Measurements from ENCODE around the gene ATP8B4.
A peak's percentile ranks its signal among the peaks of the same experiment; 100 is the strongest.

ATP8B4 gene

DNA sequence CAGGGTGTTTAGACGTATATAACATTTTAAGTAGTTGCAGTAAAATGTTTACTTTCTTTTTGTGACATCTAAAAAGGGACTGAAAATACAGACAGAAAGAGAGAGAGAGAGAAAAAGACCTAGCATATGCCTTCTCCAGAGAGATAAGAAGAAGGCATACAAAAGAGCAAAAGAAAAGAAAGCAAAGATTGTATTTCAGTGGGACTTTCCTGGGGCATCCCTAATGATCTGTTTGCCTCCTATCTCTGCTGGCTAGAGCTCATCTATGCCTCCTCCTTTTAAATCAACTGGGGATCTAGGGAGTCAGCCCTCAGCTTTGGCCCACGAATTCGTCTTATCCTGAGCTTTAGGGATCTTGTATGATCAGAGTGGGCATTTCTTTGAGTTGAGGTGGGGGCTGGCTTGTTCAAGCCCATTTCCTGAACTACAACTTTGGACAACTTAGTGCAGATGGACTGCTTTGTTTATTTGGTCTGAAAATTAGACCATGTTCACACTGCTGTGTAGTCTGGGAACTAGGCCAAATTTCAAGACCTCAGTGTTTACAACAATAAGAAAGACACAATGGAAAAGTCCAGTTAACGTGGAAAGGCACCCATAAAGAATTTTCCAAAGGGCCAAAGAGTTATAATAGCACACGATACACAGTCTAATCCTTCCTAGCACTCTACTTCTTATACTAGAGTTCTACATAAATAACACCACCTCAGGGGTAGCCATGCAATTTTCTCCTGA is 61.0 kb downstream of the ATP8B4 start:
- no peak for DNase-seq

DNA sequence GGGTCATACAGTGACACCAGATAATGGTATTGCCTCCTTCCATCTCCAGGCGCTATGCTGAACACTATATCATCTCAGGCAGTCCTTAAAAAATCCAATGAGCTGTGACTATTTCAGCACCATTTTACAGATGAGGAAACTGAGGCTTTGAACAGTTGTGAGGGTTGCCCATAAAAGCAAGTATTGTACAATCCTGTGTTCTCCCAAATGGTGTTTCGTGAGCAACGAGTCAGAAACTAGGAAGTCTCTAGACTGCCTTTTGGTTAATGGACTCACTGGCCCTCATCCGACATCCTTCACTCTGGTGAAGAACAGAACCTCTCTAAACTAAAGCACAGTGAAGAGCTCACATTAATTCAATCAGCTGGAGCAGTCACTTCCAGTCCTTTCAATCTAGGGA is 61.8 kb downstream of the ATP8B4 start:
- no peak for DNase-seq

DNA sequence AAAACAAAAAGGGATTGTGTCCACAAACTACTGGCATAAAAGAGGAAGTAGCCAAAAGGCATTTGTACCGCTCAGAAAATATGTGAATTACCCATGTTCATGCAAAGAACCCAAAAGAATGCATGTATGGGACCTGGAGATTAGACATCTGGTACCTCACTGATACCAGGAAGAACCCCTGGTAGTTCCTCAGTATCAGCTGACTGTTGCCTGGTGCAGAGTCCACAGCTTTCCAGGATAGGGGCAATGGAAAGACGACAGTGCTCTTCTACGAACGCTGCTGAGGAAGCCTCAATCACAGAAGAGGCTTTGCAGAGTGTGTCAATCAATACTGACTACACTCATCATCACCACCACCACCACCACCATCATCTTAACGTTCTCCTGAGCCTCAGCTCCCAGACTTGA is 63.3 kb downstream of the ATP8B4 start:
- DNase-seq, result no peak

DNA sequence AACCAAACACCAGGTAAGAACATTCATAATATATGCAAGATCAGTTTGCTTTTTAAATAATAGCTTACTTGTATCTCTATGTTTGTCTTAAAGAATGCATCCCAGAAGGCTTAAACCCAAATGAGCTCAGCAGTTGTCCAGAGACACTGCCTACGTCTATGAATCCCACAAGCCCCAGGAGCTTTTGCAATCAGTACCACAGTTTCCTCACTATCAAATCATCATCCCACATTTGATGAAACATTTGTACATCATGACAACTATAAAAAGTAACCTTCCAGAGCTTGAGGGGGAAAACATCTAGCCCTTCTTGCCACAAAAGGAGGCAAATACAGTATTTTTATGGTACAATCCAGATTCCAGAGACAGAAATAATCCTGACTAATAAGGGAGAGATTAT is 63.7 kb downstream of the ATP8B4 start:
- no peak for DNase-seq

DNA sequence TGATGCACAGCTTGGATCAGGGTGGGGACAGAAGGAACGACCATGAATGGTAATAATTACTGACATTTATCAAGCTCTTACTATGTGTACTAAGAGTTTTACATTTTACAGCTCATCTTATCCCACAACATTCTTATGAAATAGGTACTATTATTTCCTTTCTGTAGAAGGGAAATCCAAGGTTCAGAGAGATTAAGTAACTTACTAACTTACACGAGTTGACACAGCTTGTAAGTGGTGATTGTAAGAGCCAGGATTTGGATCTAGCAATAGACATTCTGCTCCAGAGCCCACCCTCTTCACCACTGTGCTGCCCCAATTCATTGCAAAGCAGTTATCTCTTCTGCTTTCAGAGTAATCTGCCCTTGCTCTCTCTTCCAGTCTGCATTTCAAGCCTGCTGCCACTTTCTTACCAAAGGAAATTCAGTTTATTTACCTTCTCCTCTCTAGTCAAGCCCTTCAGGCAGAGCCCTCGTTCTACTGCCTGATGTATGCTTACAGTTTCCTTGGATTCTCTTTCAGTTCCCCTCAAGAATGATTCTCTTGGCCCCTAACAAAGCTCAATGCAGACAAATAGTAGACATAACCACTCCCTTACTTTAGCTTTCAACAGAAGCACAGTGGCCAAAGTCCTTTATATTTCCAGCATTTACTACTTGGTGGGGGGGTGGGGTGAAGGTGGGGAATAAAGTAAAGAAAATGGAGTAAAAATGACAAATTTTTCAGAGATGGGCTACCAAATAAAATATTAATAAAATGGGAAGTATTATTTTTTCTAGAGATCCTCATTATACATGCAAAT is 65.8 kb downstream of the ATP8B4 start:
- DNase-seq, result no peak

DNA sequence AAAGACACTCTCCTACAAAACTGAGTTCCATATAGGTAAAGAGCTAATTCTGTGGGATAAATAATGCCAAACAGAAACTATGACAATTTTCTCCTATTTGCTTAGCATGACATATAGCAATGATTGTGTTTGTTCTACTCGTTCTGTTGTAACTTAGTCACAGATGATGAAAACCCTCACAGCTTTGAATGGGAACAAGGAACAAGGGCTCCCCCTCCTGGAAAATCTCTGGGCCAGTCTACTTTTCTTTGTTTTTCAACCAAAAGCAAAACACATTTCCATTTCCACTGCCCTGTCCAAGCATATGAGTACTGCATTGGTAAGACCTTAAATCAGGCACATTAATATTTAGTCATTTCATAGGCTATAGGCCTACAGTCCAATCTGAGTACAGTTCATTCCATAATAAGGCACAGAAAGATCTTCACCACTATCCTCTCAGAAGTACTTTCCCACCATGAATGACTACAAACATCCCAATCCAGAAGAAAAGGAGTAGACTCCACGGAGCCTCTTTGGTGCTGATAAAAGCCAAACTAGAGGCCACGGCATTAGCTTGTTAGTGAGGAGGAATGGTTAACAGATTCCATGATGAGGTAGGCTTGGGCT is 67.1 kb downstream of the ATP8B4 start:
- peak; percentile 82 for DNase-seq

DNA sequence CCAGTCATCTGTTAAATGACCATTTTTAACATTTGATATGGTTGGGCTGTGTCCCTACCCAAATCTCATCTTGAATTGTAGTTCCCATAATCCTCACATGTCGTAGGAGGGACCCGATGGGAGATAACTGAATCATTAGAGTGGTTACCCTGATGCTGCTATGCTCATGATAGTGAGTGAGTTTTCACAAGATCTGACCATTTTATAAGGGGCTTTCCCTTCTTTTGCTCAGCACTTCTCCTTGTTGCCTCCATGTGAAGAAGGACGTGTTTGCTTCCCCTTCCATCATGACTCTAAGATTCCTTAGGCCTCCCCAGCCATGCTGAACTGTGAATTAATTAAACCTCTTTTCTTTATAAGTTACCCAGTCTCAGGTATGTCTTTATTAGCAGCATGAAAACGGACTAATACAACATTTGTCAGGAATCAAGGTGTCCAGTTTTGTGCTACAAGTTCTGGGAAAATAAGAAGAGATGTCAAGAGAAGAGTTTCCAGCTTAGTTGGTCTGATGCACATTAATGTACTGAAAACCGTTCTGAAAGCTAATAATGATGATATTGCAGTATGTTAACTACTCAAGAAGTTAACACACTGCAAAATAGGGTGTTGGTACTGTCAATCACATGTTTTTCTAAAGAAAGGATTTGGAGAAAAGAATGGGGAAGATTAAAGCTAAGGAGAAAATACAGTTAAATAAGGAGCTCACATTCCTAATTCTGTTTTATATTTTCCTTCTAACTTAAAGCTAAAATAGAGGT is 67.9 kb downstream of the ATP8B4 start:
- DNase-seq, result no peak

DNA sequence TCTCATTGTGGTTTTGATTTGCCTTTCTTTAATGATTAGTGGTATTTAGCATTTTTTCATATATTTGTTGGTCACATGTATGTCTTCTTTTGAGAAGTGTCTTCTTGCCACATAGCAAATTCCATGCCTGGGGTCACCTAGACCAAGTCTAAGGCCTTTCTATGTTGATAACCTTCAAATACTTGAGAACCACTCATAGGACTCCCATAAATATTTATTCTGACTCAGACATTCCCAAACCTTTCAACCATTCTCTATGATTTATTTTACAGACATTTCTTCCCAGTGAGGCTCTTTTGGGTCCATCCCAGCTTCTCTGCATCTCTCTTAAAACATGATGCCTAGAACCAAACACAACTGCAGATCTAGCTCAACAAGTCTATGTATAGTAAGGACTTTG is 69.2 kb downstream of the ATP8B4 start:
- DNase-seq, result no peak

DNA sequence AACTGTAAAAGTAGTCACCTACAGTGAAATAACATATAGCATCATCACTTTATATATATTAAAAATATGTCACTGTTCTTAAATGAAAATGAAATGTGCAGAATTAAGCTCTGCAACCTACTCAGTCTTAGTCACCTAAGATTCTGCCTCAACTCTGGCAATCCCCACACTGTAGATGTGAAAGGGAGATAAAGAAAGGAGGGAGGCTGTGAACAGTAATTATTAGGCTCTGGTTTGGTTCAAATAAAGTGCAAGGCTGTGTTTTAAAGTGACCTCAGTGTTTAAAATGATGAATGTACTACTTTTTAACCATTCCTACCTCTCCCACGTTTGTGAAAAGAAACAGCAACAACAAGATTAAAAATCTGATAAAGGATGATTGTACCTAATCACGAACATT is 72.2 kb downstream of the ATP8B4 start:
- DNase-seq, result no peak

DNA sequence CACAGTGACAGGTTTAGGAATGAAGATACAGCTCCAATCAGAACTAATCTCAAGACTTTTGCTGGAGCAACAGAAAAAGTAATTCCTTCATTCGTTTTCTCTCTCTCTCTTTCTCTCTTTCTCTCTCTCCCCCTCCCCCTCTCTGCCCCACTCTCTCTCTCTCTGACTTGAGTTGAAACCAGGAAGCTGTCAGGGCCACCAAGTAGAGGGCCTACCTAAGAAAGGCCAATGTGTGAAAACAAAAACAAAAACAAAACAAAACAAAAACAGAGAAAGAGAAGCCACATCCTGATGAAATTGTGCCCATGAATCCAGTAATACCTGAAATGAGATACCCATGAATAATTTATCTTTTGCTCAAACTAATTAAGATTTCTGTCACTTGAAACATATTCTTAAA is 72.9 kb downstream of the ATP8B4 start:
- no peak for DNase-seq

DNA sequence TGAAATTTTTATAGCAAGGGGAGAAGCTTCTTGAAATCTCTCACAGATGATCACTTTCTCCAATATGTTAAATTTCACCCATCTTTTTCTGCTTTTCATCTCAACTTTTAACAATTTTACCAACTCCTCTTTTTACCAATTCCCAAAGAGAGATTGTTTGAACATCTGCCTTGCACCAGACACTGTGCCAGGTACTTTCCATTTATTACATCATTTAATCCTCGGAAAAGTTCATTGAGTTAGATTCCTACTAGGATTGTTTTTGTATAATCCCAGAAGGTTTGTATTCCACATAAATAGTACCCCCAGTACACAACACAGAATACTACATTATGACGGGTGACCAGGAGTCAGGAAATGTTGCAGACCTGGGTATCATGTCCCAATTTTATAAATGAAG is 74.1 kb downstream of the ATP8B4 start:
- no peak for DNase-seq

DNA sequence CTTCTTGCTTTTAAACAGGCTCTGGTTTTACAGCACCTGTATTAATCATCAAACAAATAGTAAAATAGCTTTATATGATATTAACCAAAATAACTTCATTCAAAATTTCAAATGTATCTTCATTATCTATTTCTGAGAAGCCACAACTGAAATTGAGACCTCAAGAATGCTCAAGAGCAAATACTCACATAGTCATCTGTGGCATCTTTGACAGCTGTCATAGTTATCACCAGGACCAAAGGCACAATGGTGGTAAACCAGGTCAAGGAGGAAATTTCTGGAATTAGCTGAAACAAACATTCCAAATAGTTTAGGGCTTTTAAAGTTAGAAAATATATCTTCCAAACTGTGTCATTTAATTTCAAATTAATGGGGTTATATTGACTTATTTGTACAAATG is 74.6 kb downstream of the ATP8B4 start:
- no peak for DNase-seq

DNA sequence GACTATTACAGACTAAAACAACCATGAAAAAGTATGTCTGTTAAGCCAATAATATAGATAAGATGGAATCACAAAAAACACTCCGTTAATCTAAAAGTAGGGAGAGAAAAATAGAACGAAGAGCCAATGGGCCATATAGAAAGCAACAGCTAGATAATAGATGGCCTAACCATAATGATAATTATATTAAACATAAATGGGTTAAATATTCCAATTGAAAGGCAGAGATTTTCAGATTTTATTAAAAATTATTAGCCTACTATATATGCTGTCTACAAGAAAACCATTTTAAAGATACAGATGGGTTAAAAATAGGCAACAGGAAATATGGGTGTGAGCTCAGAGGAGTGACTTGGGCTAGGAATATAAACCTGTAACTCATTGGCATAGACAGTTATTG is 76.3 kb downstream of the ATP8B4 start:
- no peak for DNase-seq

DNA sequence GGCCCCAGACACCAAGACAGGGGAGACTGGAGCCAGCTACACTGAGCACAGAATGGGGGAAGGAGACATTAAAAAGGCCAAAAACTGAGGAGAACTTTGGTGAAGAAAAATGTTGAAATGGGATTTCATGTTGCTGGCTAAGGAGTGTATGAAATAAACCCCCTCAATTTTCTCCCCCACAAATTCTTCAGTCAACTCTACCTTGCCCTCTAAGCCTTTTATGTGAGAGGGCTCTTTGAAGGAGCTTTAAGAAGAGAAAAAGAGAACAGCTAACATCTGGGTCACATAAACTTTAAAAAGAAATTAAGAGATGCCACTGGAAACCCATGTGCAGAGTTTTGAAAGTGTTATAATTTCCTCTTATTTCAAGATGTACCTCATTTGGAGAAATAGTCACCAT is 88.6 kb downstream of the ATP8B4 start:
- no peak for DNase-seq

DNA sequence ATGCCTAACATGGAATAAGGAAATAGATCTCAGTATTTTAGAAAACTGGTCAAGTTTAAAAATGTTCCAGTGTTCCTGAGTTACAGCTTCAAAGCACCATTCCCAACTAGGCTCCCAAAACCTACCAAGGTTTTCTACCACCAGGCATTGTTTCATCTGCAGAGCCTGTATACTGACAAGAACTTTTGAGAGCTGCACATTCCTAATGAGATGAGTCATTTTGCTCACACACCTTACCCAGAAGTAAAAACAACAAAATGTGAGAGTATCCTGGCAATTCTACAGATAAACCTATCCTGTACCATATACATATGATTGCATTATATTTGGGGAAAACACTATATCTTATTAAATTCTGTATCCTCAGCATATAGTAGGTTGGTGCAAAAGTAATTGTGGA is 90.7 kb downstream of the ATP8B4 start:
- DNase-seq, result no peak

DNA sequence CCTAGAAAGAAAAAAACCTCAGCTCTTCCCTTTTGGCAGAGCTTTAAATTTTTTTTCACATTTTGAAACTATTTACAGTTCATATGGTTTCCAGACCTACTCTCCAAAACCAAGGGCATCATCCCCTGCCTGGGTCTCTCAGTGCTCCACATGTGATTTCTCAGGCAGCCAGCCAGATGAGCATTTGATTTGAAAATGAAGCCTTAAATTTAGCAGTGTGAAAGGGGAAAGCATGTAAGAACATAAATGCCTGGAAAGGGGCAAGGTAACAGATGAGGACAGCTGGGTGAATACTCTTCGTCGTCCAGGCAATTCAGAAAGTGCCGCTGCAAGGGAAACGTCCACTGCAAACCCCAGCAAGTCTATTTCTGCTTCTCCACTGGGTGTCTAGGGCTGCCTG is 94.8 kb downstream of the ATP8B4 start:
- peak; percentile 52 for DNase-seq

DNA sequence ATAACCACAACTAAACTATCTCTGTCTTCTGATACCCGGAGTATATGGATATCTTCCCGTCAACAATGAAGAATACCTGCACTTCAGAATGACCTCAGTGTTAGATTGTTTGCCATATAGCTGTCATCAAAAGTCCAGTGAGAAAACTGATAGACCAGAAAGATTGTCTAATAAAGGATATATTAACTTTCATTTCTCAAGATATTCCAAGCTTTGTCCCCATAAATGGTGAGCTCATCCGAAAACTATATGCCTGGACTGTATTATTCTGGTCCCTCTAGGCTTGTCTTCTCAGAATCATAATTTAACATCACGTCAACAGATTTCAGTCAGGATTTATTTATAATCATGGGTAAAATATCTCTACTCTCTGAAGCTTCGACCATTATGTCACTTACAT is 100.5 kb downstream of the ATP8B4 start:
- DNase-seq, result no peak

DNA sequence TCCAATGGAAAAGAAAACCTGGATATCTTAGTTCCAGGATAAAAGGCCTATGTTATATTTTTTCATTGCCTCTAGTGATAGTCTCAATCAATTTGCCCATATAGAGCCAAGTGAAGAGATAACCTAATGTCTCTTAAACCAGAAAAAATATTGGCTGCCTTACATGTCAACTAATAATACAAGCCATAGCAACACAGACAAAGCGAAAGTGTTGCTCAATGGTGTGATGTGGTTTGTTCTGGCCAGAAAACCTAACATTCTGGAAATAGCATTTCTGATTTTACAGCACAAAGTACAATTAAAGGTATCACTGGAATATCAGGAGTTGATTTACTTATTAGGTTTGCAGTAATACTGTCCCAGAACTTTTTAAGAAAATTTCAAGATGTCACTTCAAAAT is 101.5 kb downstream of the ATP8B4 start:
- no peak for DNase-seq

DNA sequence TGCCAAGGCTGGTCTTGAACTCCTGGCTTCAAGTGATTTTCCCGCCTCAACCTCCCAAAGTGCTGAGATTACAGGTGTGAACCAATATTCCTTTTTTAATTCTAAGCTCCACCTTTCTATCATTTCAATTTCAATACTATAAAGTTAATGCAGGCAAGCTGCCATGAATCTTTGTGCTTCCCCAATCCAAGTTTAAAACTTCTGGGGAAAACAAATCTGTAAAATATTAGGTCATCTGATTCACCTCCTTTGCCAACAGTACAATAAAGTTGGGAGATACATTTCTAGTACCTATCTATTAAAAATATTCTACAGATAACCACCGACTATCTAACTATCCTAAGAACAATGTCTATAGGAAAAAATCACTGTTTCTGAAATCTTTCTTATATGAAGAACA is 102.1 kb downstream of the ATP8B4 start:
- no peak for DNase-seq

DNA sequence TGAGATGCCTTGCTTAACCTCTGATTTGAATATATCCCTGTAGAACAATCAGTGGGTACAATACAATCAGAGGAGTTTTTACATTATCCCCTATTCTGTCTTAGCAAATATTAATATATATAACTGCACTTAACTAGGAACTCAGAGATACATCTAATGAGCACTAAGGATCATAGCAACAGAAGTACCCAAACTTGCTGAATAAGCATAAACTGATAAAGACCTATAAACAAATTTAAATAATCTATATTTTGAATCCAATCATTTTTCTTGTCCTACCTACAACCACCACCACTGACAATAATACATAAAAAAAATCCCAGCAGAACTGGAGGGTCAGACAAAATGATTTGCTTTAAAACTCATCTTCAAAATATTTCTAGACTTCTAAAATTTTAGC is 106.2 kb downstream of the ATP8B4 start:
- no peak for DNase-seq

DNA sequence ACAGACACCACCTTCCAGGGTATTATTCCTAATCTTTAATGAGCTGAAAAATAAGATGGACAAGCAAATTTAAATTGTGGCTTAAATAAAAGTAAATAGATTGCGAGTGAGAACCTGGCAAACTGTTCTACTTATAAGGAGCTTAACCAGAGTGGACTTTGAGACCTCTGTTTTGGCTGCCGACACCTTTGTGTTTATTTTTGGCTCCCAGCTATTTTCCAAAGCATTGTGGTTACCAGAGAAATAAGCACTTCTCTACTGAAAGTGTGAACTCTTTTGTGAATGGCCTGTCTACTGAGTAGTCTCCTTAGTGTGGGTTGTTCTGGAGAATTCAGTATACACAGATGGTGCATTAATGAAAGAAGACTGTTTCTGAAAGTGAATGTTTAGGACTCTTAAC is 109.4 kb downstream of the ATP8B4 start:
- DNase-seq, result no peak

DNA sequence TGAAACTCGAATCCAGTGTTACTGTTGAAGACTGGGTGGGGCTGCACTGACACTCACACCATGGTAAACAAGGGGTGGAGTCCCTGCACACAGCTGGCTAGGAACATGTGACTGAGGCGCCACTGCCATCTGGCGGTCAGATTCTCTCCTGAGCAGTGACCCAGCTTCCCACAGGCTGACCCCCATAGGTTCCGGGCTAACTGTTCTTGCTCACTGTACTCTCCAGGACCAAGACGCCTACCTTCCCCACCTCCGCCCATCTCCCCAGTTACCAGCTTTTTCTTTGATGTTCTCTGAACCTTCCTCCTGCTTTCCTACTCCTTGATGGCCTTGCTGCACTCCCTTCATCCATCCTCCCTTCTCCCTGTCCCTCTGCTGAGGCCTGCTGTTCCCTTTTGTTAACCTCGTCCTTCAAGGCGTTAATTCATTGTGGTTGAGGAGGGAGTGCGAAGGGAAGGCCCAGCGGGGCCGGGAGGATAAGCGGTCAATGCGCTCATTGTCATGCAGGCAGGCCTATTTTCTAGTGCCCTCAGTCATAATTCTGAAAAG is 115.2 kb downstream of the ATP8B4 start:
- peak; percentile 91 for DNase-seq

DNA sequence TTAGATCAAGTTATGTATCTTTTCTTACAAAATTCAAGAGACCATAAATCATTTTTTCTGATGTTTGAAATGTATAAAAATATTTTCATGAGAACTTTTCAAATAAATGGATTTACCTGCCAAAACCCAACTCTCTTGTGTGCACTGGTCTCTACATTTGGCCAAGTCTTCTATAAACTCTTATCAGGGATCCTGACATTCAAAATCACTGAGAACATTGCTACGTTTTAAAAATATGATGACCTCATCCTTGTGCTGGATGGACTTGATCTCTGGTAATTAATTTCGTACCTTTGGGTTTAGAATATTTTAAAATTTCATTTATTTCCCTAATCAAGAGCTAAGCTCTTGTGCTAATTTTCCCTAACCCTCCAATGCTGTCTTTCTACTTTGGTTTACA is 127.4 kb downstream of the ATP8B4 start:
- DNase-seq, result peak; percentile 10

All from eye (tissue), 1 donor.